BLaER1 treated with 17β-estradiol and CSF1 and Interleukin-3, amounts not matched to agents 10 nM and 100 nM (cell line): ENCODE measurements around the gene LRRN4.
"Not testable (repeated sequence)": the region's sequence is repeated elsewhere in the genome, so short reads cannot be mapped to it uniquely, and the experiment has no call there.

Source experiments
- H3K27ac ChIP-seq, 11 experiments: shearing (Covaris generic); formaldehyde crosslinking; 2 replicates each; pipeline ENCODE4 v1.8.1; 2022
- H3K27me3 ChIP-seq, 11 experiments: shearing (Covaris generic); formaldehyde crosslinking; 2 replicates each; pipeline ENCODE4 v1.8.1; 2022
- H3K36me3 ChIP-seq, 11 experiments: shearing (Covaris generic); formaldehyde crosslinking; 2 replicates each; pipeline ENCODE4 v1.8.1; 2022
- H3K4me1 ChIP-seq, 10 experiments: shearing (Covaris generic); formaldehyde crosslinking; 2 replicates each; pipeline ENCODE4 v1.8.1; 2022
- H3K4me2 ChIP-seq, 11 experiments: shearing (Covaris generic); formaldehyde crosslinking; 2 replicates each; pipeline ENCODE4 v1.8.1; 2022
- H3K4me3 ChIP-seq, 10 experiments: shearing (Covaris generic); formaldehyde crosslinking; 2 replicates each; pipeline ENCODE4 v1.8.1; 2022
- H3K9ac ChIP-seq, 11 experiments: shearing (Covaris generic); formaldehyde crosslinking; 2 replicates each; pipeline ENCODE4 v1.8.1; 2022
- H3K9me3 ChIP-seq, 11 experiments: shearing (Covaris generic); formaldehyde crosslinking; replicated peaks in 1 of 11; 2 replicates each; pipeline ENCODE4 v1.8.1; 2022
- H4K20me1 ChIP-seq, 11 experiments: shearing (Covaris generic); formaldehyde crosslinking; 2 replicates each; pipeline ENCODE4 v1.8.1; 2022
- Cebpa-rat ChIP-seq, 11 experiments: shearing (Covaris generic); IDR thresholded peaks; 2 replicates each; pipeline ENCODE4 v1.8.1; 2022

LRRN4 gene

DNA sequence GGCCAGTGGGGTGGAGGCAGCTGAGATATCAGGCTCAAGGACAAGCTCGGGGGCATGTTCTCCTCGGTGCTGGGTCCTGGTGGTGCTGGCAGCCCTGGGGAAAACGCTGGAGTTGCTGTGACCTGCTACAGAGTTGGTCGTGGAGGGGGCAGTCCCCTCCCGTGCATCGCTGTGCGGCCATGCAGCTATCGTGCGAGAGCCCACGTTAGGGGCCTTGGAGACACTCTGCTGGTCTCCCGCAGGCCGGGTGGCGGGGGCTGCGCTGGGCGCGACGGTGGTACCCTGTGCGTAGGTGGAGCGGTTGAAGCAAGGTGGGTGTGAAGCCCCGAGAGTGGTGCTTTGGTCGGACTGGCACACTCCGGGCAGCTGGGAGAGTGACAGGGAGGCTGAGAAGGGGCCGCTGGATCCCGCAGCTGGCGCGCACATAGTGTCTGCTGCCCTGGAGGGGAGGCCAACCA lies 12.0 kb downstream of the LRRN4 start:
- H3K4me1 ChIP-seq, result peaks cover 0 to 6% (median 0%) of the 10 kb centered on the region in 10 experiments; a peak in 1 of 20 replicates
- peaks cover 56 to 74% (median 57%) of the 10 kb centered on the region in 11 experiments for H3K36me3 ChIP-seq
- H3K9me3 ChIP-seq, result peaks cover 0 to 8% (median 0%) of the 10 kb centered on the region in 11 experiments; a peak in 5 of 22 replicates
- H3K4me3 ChIP-seq, result no peak overlapping the region
- TF ChIP-seq Cebpa-rat (IDR thresholded peaks at IDR 0.05), result no peak
- peaks cover 0 to 34% (median 9%) of the 10 kb centered on the region in 11 experiments; a peak in 12 of 22 replicates for H4K20me1 ChIP-seq
- H3K27ac ChIP-seq, result no peak overlapping the region
- H3K27me3 ChIP-seq, result no peaks in the 10 kb centered on the region
- no peak overlapping the region for H3K9ac ChIP-seq
- H3K4me2 ChIP-seq, result no peak overlapping the region

DNA sequence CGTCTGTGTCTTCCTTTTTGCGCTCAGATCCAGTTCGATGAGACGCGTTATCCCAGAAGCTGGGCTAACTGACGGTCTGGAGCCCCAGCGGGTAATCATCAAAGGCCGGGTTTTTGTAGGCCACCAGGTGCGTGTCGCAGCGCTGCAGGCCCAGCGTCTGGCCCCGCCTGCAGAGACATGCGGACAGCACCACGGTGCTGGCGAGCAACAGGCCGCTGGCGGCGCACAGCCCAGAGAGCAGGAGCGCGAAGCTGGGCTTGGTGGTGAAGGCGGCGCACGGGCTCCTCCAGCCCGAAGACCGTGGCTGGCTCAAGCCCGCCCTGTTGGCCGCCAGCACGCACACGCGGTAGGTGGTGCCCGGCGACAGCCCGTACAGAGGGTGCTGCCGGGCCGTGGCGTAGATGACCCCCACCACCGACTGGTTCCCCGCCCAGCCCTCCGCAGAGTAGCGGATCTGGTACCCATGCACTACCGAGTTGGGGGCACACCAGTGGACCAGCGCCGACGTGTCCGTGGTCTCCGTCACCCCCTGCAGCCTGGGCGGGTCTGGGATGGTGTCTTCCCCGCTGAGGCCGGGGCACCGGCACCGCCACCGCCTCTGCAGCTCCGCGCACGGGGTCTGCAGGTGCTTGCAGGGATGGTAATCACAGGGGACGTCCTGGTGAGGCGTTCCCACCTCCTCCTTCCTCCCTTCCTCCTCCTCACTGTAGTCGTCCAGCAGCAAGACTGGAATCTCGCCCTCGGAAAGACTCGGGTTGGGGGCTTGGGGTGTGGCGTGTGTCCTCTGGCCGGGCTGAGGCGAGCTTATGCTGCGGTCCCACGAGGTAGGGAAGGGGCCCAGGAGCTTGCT lies 12.7 kb downstream of the LRRN4 start:
- H3K4me2 ChIP-seq, result no peak overlapping the region
- peaks cover 0 to 8% (median 0%) of the 10 kb centered on the region in 11 experiments; a peak in 5 of 22 replicates for H3K9me3 ChIP-seq
- H4K20me1 ChIP-seq, result peaks cover 0 to 38% (median 11%) of the 10 kb centered on the region in 11 experiments; a peak in 13 of 22 replicates
- no peak overlapping the region for H3K4me3 ChIP-seq
- no peak overlapping the region for H3K9ac ChIP-seq
- H3K36me3 ChIP-seq, result peaks cover 62 to 81% (median 64%) of the 10 kb centered on the region in 11 experiments
- H3K27ac ChIP-seq, result no peak overlapping the region
- no peaks in the 10 kb centered on the region for H3K27me3 ChIP-seq
- peaks cover 0 to 6% (median 0%) of the 10 kb centered on the region in 10 experiments; a peak in 1 of 20 replicates for H3K4me1 ChIP-seq
- TF ChIP-seq Cebpa-rat (IDR thresholded peaks at IDR 0.05), result no peak

DNA sequence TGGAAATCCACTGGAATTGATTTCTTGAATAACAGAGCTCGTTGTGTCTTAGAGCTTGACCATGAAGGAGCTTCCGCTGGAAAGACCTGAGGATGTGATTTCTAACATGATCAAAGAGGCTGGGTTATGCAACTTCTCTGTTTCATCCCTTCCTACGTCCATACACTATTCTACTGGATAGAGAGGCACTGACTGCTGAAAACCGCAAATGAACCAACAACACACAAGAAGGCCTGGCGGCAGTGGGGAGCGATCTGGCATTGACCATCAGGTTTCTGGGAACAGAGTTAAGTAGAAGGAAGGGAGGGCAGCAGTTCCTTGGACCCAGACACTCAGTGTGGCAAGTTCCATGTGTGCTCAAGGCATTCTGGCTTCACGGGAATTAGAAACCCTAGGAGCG lies 13.3 kb downstream of the LRRN4 start:
- no peak for TF ChIP-seq Cebpa-rat (IDR thresholded peaks at IDR 0.05)
- Histone ChIP-seq H3K27me3 (no peaks in the 10 kb centered on the region), H4K20me1 (peaks cover 0 to 44% (median 17%) of the 10 kb centered on the region in 11 experiments; a peak in 13 of 22 replicates), H3K9me3 (peaks cover 0 to 8% (median 0%) of the 10 kb centered on the region in 11 experiments; a peak in 5 of 22 replicates), H3K27ac (no peak overlapping the region), H3K36me3 (peaks cover 69 to 87% (median 70%) of the 10 kb centered on the region in 11 experiments), H3K4me1 (peaks cover 0 to 5% (median 0%) of the 10 kb centered on the region in 10 experiments; a peak in 1 of 20 replicates), H3K9ac (no peak overlapping the region), H3K4me2 (no peak overlapping the region), H3K4me3 (no peak overlapping the region)

DNA sequence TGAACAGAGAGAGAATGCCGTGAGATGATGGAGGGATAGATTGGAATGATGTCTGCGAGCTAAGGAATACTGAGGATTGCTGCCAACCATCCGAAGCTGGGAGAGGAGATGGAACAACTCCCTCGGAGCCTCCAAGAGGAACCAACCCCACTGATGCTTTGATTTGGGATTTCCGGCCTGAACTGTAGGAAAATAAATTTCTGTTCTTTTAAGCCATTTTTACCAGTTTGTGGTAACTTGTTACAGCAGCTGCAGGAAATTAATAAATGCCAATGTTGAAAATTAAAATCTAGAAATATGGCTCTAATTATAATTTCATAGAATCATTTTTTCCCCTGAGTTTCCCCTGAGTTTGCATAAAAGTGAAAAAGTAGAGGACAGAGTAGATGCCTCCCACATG lies 14.1 kb downstream of the LRRN4 start:
- Histone ChIP-seq H3K4me1 (peaks cover 0 to 4% (median 2%) of the 10 kb centered on the region in 10 experiments; a peak in 18 of 20 replicates), H3K4me3 (no peak overlapping the region), H3K36me3 (peaks cover 76 to 95% (median 78%) of the 10 kb centered on the region in 11 experiments), H3K9me3 (peaks cover 0 to 8% (median 0%) of the 10 kb centered on the region in 11 experiments; a peak in 5 of 22 replicates), H3K4me2 (no peak overlapping the region), H4K20me1 (peaks cover 0 to 48% (median 17%) of the 10 kb centered on the region in 11 experiments; a peak in 14 of 22 replicates), H3K9ac (no peak overlapping the region), H3K27ac (no peak overlapping the region), H3K27me3 (no peaks in the 10 kb centered on the region)
- no peak for TF ChIP-seq Cebpa-rat (IDR thresholded peaks at IDR 0.05)

DNA sequence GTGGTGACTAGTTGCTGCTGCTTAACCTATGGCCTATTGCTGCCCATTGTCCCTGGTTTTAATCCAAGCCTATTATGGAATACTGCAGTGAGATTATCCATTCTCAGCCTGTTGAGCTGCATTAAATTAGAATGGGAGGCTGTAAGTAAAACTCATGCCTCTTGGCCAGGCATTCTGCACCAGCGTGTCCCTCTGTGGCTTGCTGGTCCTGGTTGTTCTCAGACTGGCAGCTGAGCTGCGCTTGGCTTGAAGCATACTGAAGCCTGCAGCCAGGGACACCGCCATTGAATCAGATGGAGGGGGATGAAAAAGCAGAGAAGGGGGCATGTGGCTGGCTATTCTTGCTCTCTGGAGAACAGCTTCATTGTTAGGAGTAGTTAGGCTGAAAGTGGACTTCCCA lies 15.6 kb downstream of the LRRN4 start:
- H3K9ac ChIP-seq, result no peak overlapping the region
- peaks cover 0 to 8% (median 0%) of the 10 kb centered on the region in 11 experiments; a peak in 5 of 22 replicates for H3K9me3 ChIP-seq
- H4K20me1 ChIP-seq, result peaks cover 0 to 57% (median 30%) of the 10 kb centered on the region in 11 experiments; a peak in 18 of 22 replicates
- no peak overlapping the region for H3K4me3 ChIP-seq
- no peaks in the 10 kb centered on the region for H3K27me3 ChIP-seq
- no peak overlapping the region for H3K4me2 ChIP-seq
- H3K4me1 ChIP-seq, result peaks cover 14 to 20% (median 17%) of the 10 kb centered on the region in 10 experiments
- peaks cover 92 to 99% (median 93%) of the 10 kb centered on the region in 11 experiments for H3K36me3 ChIP-seq
- H3K27ac ChIP-seq, result no peak overlapping the region
- no peak for TF ChIP-seq Cebpa-rat (IDR thresholded peaks at IDR 0.05)

DNA sequence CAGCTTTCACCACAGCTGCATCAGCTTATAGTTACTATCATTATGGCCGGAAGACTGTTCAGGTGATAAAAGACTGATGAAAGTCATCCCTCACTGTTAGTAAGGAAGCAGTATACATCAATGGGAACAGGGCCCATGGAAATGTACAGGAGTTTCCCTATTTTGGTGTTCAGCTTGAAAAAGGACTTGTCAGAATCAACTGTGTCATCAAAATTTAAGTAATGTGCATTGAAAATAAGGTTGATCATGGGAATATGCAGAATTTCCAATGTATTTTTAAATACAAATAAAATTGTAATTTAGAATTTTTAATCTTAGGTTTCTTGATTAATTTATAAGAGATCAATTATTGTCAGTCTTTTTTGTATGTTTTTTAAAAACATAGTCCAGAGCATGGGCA lies 16.8 kb downstream of the LRRN4 start:
- no peak overlapping the region for H3K4me3 ChIP-seq
- TF ChIP-seq Cebpa-rat (IDR thresholded peaks at IDR 0.05), result no peak
- no peak overlapping the region for H3K27ac ChIP-seq
- peaks cover 0 to 63% (median 31%) of the 10 kb centered on the region in 11 experiments; a peak in 18 of 22 replicates for H4K20me1 ChIP-seq
- H3K36me3 ChIP-seq, result peaks cover 98 to 100% (median 100%) of the 10 kb centered on the region in 11 experiments
- no peak overlapping the region for H3K9ac ChIP-seq
- no peak overlapping the region for H3K4me2 ChIP-seq
- H3K4me1 ChIP-seq, result peaks cover 14 to 31% (median 20%) of the 10 kb centered on the region in 10 experiments
- peaks cover 0 to 8% (median 0%) of the 10 kb centered on the region in 11 experiments; a peak in 5 of 22 replicates for H3K9me3 ChIP-seq
- H3K27me3 ChIP-seq, result no peaks in the 10 kb centered on the region

DNA sequence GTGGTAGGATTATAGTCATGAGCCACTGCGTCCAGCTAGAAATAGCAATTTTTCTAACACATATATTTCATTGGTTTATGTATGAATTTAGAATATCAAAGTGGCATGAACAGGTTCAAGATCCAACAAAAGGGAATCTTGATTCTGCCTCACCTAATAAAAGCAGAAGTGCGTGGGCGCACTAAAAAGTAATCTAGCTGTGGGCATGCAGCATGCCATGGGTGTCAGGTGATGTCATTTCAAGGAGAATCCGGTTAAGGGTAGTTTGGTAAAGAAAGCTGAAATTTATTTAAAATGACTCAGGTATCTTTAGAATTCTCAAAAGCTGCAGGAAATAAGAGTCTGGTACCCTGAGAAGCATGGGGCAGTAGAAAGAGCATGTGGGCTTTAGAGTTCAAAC lies 17.6 kb downstream of the LRRN4 start:
- H3K4me1 ChIP-seq, result peaks cover 14 to 34% (median 20%) of the 10 kb centered on the region in 10 experiments
- H3K4me2 ChIP-seq, result no peak overlapping the region
- no peak overlapping the region for H3K27ac ChIP-seq
- peaks cover 0 to 55% (median 32%) of the 10 kb centered on the region in 11 experiments; a peak in 18 of 22 replicates for H4K20me1 ChIP-seq
- H3K4me3 ChIP-seq, result no peak overlapping the region
- H3K36me3 ChIP-seq, result peaks cover 94 to 100% (median 98%) of the 10 kb centered on the region in 11 experiments
- peaks cover 0 to 8% (median 0%) of the 10 kb centered on the region in 11 experiments; a peak in 5 of 22 replicates for H3K9me3 ChIP-seq
- H3K27me3 ChIP-seq, result no peaks in the 10 kb centered on the region
- TF ChIP-seq Cebpa-rat (IDR thresholded peaks at IDR 0.05), result no peak
- H3K9ac ChIP-seq, result no peak overlapping the region

DNA sequence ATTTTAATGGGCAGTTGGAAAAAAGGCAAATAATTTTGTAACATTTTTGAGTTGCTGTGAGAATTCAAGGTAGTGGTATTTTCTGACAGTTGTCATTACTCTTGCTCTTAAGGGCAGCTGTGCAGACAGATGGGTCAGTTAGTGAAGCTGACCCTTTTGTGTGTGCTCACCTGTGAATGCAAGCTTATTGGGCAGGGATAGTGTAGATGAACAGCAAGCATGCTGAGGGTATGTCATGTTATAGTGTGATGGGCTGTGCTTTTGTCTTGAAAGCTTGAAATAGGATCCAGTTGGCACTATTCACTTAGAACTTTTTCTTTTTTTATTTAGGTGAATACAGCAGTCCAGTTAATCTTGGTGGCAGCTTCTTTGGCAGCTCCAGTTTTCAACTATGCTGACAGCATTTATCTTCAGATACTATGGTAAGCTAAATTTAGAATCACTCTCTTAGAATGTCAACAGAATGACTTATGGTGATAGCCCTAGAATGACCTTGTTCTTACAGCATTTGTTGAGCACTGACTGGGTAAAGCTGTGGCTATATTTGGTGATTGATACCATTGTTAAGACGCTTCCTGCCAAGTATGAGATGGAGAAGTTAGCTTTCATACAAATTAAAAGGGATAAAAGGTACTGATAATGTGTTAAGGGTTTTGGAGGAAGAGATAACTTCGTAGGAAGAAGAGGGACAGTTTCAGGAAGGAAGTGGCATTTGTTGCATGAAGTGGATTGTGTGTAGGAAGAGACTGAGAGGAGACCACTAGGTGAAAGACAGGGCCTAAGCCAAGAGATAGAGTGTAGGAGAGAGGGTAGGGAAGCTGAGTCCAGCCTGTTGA lies 19.5 kb downstream of the LRRN4 start:
- Histone ChIP-seq H3K9ac (no peak overlapping the region), H3K4me3 (no peak overlapping the region), H3K4me2 (peak overlapping the region in 10 of 11 experiments; percentile 11 to 78 (median 32); a peak in 19 of 22 replicates), H3K27ac (peak overlapping the region in 5 of 11 experiments; percentile 2 to 37 (median 10); a peak in 3 of 22 replicates), H4K20me1 (peaks cover 0 to 67% (median 50%) of the 10 kb centered on the region in 11 experiments; a peak in 20 of 22 replicates), H3K27me3 (no peaks in the 10 kb centered on the region; a peak in 1 of 22 replicates), H3K4me1 (peaks cover 14 to 34% (median 20%) of the 10 kb centered on the region in 10 experiments), H3K36me3 (peaks cover 83 to 100% (median 95%) of the 10 kb centered on the region in 11 experiments), H3K9me3 (no peaks in the 10 kb centered on the region)
- TF ChIP-seq Cebpa-rat (IDR thresholded peaks at IDR 0.05), result no peak

DNA sequence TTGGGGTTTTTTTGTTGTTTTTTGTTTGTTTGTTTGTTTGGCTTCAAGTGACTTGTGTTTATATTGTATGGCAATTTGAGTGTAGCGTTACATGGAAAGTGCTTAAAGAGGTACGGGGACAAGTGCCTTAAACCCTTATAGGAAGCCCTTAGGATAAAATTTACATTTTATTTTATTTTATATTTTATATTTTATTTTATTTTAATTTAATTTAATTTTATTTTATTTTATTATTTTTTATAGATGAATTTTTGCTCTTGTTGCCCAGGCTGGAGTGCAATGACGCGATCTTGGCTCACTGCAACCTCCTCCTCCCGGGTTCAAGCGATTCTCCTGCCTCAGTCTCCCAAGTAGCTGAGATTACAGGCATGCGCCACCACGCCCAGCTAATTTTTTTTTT lies 21.0 kb downstream of the LRRN4 start:
- peaks cover 14 to 34% (median 25%) of the 10 kb centered on the region in 10 experiments for H3K4me1 ChIP-seq
- H3K27me3 ChIP-seq, H3K9ac ChIP-seq, H3K27ac ChIP-seq, H3K4me3 ChIP-seq, H3K9me3 ChIP-seq: not testable (repeated sequence)
- peaks cover 0 to 67% (median 52%) of the 10 kb centered on the region in 11 experiments; a peak in 20 of 22 replicates for H4K20me1 ChIP-seq
- H3K36me3 ChIP-seq, result peaks cover 77 to 100% (median 92%) of the 10 kb centered on the region in 11 experiments
- H3K4me2 ChIP-seq, result peak overlapping the region in 5 of 11 experiments; percentile 29 to 78 (median 58); a peak in 5 of 22 replicates
